Thymus (tissue), 11 donors: ENCODE measurements around the gene LYPD4. TPM values are rescaled to one million over a fixed set of nuclear protein-coding genes. Genes with fewer than 3 reads are reported as not detected.

Experiments
- DNase-seq, 9 donors: peaks; one replicate each; pipeline ENCODE4 v3.0.0-alpha.2; 2013; ENCODE audit warnings: low spot score in 9 of 9, low read depth in 6 of 9, missing footprints in 1 of 9
- H3K27ac ChIP-seq, 2 donors: one replicate each; pipeline ENCODE4 v1.5.1; 2013; ENCODE audit warnings: control low read depth in 1 of 2, low read depth in 1 of 2, low read length in 1 of 2, mild to moderate bottlenecking in 1 of 2, moderate library complexity in 1 of 2
- H3K27me3 ChIP-seq, 2 donors: one replicate each; pipeline ENCODE4 v1.5.1; 2013; ENCODE audit warnings: low read length in 1 of 2; ENCODE audit not compliant: control insufficient read depth in 2 of 2, insufficient read depth in 1 of 2
- H3K36me3 ChIP-seq, 2 donors: one replicate each; pipeline ENCODE4 v1.5.1; 2013; ENCODE audit warnings: low read length in 1 of 2, mild to moderate bottlenecking in 1 of 2, moderate library complexity in 1 of 2; ENCODE audit not compliant: control insufficient read depth in 2 of 2, insufficient read depth in 2 of 2
- H3K4me1 ChIP-seq, 2 donors: one replicate each; pipeline ENCODE4 v1.5.1; 2013; ENCODE audit warnings: low read length in 2 of 2; ENCODE audit not compliant: control insufficient read depth in 2 of 2, insufficient read depth in 2 of 2
- H3K4me3 ChIP-seq, 2 donors: one replicate each; pipeline ENCODE4 v1.5.1; 2013; ENCODE audit warnings: low read length in 2 of 2, control low read depth in 1 of 2, mild to moderate bottlenecking in 1 of 2
- H3K9me3 ChIP-seq, 2 donors: one replicate each; pipeline ENCODE4 v1.5.1; 2013; ENCODE audit warnings: low read length in 1 of 2, mild to moderate bottlenecking in 1 of 2; ENCODE audit not compliant: control insufficient read depth in 2 of 2, insufficient read depth in 1 of 2
- WGBS: extraction: QIAGEN DNeasy Blood & Tissue Kit; methylation state at CpG from one replicate; pipeline ENCODE4 v1.1.7; 2013; 5-methylcytosine and 5-hydroxymethylcytosine counted together
- polyA plus RNA-seq: library from polyadenylated mRNA; stranded (reverse); fragments of 200-250 nt; gene quantifications from one replicate; pipeline ENCODE4 v1.2.3, GENCODE V29; 2013
- total RNA-seq: library from RNA; stranded (reverse); fragments of 120-200 nt; gene quantifications from one replicate; pipeline ENCODE4 v1.2.4, GENCODE V29; 2013
- donor health status: healthy.

LYPD4 gene
- total and polyA plus RNA-seq, 2 donors = 0.09 TPM; not detected in 1

- no peak overlapping the region for H3K4me3 ChIP-seq
- H3K4me1 ChIP-seq = no peaks in the 10 kb centered on the region
- WGBS = 95% methylated on average over 2 of the region's 2 CpGs
- DNase-seq = no peak
- peaks cover 0 to 3% of the 10 kb centered on the region in 2 donors for H3K27me3 ChIP-seq
- H3K9me3 ChIP-seq = no peaks in the 10 kb centered on the region
- no peaks in the 10 kb centered on the region for H3K36me3 ChIP-seq
- no peak overlapping the region for H3K27ac ChIP-seq
Observed at GRCh38 chr19:41816761-41817160, 27.7 kb downstream of the LYPD4 start.

GRCh38 chr19:41815301-41815700 lies 29.2 kb downstream of the LYPD4 start:
- Histone ChIP-seq H3K36me3 (no peaks in the 10 kb centered on the region), H3K4me1 (no peaks in the 10 kb centered on the region), H3K9me3 (no peaks in the 10 kb centered on the region), H3K4me3 (no peak overlapping the region), H3K27me3 (peaks cover 0 to under 1% of the 10 kb centered on the region in 2 donors), H3K27ac (no peak overlapping the region)
- no peak for DNase-seq
- 86% methylated on average over 4 of the region's 4 CpGs for WGBS

- no peak for DNase-seq
- WGBS = 97% methylated on average over 4 of the region's 4 CpGs
- H3K27ac ChIP-seq = no peak overlapping the region
Observed at GRCh38 chr19:41813911-41814310, 30.6 kb downstream of the LYPD4 start.

GRCh38 chr19:41811981-41812380 lies 32.5 kb downstream of the LYPD4 start:
- no peaks in the 10 kb centered on the region for H3K4me1 ChIP-seq
- H3K9me3 ChIP-seq = no peaks in the 10 kb centered on the region
- WGBS = 88% methylated on average over 3 of the region's 3 CpGs
- H3K27ac ChIP-seq = no peak overlapping the region
- peaks cover 0 to 3% of the 10 kb centered on the region in 2 donors for H3K27me3 ChIP-seq
- no peak overlapping the region for H3K4me3 ChIP-seq
- no peak for DNase-seq
- H3K36me3 ChIP-seq = no peaks in the 10 kb centered on the region

More at GRCh38 chr19:41813911-41814310, 30.6 kb downstream of the LYPD4 start:
- Histone ChIP-seq H3K27me3 (peaks cover 0 to 3% of the 10 kb centered on the region in 2 donors), H3K4me1 (no peaks in the 10 kb centered on the region), H3K4me3 (no peak overlapping the region), H3K9me3 (no peaks in the 10 kb centered on the region), H3K36me3 (no peaks in the 10 kb centered on the region)

- peaks cover 0 to 3% of the 10 kb centered on the region in 2 donors for H3K27me3 ChIP-seq
- H3K36me3 ChIP-seq = no peaks in the 10 kb centered on the region
- H3K4me3 ChIP-seq = no peak overlapping the region
- H3K4me1 ChIP-seq = no peaks in the 10 kb centered on the region
- no peak overlapping the region for H3K27ac ChIP-seq
- DNase-seq = no peak
- 14% methylated on average over 3 of the region's 3 CpGs for WGBS
- no peaks in the 10 kb centered on the region for H3K9me3 ChIP-seq
Observed at GRCh38 chr19:41811036-41811435, 33.4 kb downstream of the LYPD4 start.

GRCh38 chr19:41810301-41810700 lies 34.2 kb downstream of the LYPD4 start:
- Histone ChIP-seq H3K4me1 (no peaks in the 10 kb centered on the region), H3K4me3 (no peak overlapping the region), H3K36me3 (no peaks in the 10 kb centered on the region), H3K27me3 (peaks cover 0 to 3% of the 10 kb centered on the region in 2 donors), H3K27ac (no peak overlapping the region), H3K9me3 (no peaks in the 10 kb centered on the region)
- WGBS = 72% methylated on average over 4 of the region's 4 CpGs
- no peak for DNase-seq

- H3K4me3 ChIP-seq = no peak overlapping the region
- H3K9me3 ChIP-seq = no peaks in the 10 kb centered on the region
- no peaks in the 10 kb centered on the region for H3K36me3 ChIP-seq
- peaks cover 0 to 3% of the 10 kb centered on the region in 2 donors for H3K27me3 ChIP-seq
- 71% methylated on average over 16 of the region's 16 CpGs for WGBS
- H3K4me1 ChIP-seq = no peaks in the 10 kb centered on the region
- no peak overlapping the region for H3K27ac ChIP-seq
- DNase-seq = no peak
Observed at GRCh38 chr19:41808663-41809566, 35.6 kb downstream of the LYPD4 start.

GRCh38 chr19:41807176-41807575 lies 37.3 kb downstream of the LYPD4 start:
- H3K4me3 ChIP-seq = no peak overlapping the region
- no peaks in the 10 kb centered on the region for H3K36me3 ChIP-seq
- DNase-seq = no peak
- no peaks in the 10 kb centered on the region for H3K9me3 ChIP-seq
- WGBS = 95% methylated on average over 3 of the region's 3 CpGs
- peaks cover 0 to 6% of the 10 kb centered on the region in 2 donors for H3K4me1 ChIP-seq
- no peak overlapping the region for H3K27ac ChIP-seq
- H3K27me3 ChIP-seq = peaks cover 0 to 3% of the 10 kb centered on the region in 2 donors

- no peak for DNase-seq
- no peak overlapping the region for H3K27ac ChIP-seq
- H3K4me1 ChIP-seq = peaks cover 0 to 10% of the 10 kb centered on the region in 2 donors
- H3K4me3 ChIP-seq = no peak overlapping the region
- no peaks in the 10 kb centered on the region for H3K27me3 ChIP-seq
- no peaks in the 10 kb centered on the region for H3K9me3 ChIP-seq
- no peaks in the 10 kb centered on the region for H3K36me3 ChIP-seq
- 61% methylated on average over 3 of the region's 3 CpGs for WGBS
Observed at GRCh38 chr19:41804336-41804735, 40.1 kb downstream of the LYPD4 start.
